HG03571 (cell line): ENCODE measurements around the gene MATK.

Experiments used
- ATAC-seq: cut with Tn5 transposase; IDR thresholded peaks from one replicate; pipeline ENCODE4 v1.9.1; 2021; ENCODE audit not compliant: unreplicated experiment

MATK gene, protein sequence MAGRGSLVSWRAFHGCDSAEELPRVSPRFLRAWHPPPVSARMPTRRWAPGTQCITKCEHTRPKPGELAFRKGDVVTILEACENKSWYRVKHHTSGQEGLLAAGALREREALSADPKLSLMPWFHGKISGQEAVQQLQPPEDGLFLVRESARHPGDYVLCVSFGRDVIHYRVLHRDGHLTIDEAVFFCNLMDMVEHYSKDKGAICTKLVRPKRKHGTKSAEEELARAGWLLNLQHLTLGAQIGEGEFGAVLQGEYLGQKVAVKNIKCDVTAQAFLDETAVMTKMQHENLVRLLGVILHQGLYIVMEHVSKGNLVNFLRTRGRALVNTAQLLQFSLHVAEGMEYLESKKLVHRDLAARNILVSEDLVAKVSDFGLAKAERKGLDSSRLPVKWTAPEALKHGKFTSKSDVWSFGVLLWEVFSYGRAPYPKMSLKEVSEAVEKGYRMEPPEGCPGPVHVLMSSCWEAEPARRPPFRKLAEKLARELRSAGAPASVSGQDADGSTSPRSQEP

DNA sequence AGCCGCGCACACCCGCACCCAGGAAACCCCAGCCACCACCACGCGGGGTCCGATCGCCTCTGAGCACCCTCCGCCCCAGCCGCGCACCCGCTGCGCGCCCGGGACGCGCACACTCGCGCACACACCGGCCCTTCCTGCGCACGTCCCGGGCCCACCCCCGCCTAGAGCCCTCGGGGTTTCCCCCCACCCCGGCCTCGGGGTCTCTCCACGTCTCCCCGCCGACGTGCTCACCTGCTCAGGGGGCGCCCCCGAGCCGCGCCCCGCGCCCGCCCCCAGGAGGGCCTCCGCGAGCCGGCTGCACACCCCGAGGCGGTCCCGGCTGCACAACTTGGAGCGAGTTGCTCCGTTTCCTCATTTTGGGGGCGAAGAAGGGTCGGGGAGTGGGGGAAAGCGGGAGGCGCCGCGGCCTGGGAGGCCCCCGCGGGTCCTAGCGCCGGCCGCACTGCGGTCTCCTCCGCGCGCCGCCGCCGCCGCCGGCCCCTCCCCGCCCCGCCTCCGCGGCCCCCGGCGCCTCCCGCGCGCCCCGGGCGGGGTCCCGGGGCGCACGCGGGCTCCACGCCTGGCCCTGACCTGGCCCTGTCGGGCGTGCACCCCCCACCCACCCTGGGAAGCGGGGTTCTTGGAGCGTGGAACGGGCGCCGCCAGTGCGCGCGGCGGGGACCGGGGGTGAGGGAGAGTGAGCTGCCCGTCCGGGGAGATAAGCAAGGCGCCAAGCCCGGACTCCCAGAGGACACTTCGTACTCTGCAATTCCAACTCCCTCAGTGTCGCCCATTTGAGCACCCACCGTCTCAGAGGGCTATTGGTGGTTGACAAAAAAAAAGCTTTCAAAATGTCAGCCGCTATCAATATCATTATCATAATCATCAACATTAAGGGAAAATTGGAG lies at the start of gene MATK:
Gene MATK (minus strand): TSS at position 444 of the 887 bp plus-strand sequence. CDS start 1,246 bp downstream, outside the sequence.
- ATAC-seq, result no peak

DNA sequence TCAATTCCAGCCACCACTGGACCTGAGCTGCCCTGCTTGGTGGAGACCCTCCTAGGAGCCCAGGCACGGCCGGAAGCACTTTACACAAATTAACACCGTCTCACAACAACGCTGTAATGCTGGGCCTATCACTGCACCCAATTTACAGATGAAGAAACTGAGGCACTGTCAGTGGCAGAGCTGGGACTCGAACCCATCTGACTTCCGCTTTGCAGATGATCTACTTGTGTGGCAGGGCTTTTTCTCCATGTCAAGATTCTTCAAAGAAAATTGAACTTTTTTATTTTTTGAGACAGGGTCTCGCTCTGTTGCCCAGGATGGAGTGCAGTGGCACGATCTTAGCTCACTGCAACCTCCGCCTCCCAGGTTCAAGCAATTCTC lies 48.9 kb upstream of the MATK start:
- no peak for ATAC-seq

DNA sequence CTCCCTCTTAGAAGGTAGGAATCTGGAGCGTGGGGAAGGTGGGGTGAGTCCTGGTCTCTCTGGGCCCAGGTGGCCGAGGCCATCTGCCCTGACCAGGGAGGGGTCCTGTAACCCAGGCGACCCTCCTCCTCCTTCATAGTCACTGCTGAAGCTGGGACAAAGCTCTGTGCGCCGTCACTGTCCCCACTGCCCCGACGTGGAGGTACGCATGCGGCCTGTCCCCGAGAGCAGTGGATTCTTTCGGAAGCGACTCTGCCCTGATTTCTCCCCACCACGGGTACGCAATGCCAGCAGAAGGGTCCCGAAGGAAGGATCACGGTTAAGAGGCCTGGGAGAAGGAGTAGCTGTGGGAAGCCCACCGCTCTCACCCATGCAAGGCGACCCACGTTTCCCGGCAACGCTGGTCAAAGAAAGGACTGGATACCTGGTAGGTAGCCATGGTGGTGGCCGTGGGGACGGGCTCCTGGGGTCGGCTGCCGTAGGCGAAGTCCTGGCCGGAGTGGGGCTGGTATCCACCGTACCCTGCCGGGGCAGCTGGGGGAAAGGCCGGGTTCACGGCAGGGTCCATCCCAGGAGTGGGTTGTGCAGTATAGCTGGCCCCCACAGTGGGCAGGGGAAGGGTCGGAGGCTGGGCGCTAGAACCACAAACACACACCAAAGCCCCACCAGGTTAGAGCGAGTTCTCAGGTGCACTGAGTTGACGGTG lies 48.3 kb upstream of the MATK start:
- ATAC-seq, result no peak

DNA sequence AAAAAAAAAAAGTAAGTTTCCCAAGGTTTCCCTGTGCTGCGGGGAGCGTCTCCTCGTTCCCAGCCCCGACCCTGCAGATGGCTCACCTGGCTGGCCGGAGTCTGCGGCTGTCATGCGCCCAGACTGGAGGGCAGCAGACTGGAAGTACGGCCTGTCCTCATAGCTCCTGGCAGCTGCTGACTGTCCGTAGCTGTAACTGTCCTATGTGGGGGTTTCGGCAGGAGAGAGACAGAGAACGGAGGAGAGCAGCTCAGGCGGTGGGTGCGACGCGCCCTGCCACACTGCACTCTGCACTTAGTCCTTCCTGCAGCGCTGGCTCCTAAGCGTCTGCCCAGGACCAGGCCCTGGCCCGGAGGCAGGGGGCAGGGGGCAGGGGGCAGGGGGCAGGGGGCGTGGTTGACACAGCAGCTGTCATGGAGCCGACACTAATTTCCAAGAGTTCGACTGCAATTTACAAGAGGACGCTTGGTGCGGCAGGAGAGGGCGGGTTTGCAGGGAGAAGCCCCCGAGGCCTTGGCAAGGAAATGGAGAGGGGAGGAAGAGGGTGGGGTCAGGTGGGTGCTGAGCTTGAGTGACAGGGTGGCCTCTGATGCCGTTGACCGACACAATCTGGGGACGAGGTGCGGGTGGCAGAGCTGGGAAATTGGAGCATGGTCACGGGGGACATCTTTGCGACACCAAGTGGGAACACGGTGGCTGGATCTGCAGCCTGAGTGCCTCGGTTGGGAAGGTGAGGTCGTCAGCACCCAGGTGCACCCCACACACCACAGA lies 47.6 kb upstream of the MATK start:
- no peak for ATAC-seq

DNA sequence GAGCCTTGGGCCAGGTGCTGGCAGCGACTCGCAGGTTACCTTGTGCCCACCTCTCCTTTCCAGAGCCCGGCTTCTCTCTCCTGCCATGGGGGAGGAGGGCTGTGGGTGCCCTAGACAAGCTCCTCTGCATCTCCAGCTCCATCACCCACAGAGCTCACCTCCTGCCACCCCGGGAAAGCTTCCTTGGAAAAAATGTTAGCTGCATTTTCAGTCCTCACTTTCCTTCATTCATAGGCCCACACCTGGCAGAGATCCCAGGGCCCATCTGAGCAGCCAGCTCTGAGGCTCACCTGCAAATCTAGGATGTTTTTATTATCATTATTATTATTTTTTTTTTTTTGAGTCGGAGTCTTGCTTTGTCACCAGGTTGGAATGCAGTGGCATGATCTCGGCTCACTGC lies 45.8 kb upstream of the MATK start:
- no peak for ATAC-seq

DNA sequence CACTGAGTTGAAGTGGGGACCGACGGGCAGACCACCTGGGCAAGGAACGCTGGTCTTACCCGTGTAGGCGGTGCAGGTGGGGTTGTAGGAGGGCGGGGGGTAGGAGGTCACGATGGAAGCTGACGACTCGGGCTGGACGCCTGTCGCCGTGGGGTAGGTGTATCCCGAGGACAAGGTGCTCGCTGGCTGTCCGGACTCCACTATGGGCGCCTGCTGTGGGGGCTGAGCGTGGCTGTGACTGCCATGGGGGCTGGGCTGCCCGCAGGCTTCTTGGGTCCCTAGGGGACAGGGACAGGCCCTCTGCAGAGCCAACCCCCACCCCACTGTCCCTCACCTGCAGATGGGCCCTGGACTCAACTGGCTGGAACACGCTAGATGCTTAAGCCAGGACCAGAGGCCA lies 45.4 kb upstream of the MATK start:
- no peak for ATAC-seq

DNA sequence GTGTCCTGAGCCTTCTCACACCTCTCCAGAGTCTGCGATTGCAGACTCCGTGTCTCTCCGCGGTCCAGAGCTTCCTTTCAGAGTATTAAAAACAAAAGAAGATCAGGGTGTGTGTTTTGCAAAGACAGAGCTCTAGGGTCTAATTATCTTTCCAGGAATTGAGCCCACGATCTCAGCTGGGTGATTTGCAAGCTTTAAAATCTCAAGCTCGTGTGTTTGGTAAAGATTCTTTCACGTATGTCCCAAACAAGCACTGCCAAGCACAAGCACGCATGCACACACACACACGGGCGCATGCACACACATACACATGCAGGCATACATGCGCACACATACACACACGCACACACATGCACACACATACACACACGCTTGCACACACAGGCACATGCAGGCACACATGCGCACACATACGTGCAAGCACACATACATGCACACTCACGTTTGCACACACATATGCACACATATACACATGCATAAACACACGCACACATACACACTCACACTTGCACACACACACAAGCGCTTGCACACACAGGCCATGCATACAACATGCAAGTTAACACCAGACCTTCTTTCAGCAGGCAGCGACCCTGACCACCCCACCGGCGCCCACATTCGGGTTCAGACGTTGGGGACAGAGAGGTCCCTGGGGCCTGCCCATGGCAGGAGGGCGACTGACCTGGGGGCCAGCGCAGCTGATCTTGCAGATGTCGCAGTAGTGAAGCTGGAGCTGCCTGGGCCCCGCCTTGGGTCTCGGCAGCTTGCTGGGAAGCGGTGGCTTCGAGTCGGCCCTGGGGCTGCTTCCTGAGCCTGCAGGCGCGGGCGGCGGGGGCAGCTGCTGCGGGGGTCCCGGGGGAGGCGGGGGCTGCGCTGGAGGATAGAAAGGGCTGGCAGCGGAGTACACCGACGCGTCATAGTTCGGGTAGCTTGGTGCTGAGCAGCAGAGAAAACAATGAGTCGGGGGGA lies 44.7 kb upstream of the MATK start:
- no peak for ATAC-seq

DNA sequence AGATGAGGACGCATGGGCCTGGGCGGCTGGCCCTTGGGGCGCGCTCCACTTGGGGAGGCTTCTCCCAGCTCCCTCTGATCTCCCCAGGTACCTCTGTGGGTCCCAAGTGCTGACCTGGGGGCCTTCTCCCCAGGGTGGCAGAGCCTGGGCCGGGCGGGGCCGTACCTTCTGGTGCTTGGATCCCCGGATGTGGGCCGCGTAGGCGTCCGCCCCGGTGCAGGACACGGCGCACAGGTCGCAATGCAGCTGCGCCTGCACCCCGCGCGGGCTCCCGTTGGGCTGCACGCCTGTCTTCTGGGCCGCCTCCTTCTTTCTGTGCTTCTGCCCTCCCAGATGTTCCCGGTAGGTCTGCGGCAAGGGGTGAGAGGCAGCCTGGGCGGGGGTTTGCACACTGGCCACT lies 41.1 kb upstream of the MATK start:
- no peak for ATAC-seq

DNA sequence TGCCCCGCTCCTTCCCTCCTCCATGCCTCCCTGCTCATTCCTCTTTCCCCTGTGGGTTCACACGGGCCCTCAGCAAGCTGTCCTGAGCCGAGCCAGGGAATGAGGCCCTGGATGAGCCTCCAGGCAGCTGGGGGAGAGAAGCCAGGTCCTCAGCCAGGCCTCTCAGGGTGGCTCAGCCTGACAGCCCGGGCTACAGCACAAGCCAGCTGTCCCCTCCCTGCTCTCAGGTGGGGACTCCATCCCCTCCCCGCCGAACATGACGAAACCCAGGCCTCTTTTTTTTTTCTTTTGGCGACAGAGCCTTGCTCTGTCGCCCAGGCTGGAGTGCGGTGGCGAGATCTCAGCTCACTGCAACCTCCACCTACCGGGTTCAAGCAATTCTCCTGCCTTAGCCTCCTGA lies 40.0 kb upstream of the MATK start:
- no peak for ATAC-seq

DNA sequence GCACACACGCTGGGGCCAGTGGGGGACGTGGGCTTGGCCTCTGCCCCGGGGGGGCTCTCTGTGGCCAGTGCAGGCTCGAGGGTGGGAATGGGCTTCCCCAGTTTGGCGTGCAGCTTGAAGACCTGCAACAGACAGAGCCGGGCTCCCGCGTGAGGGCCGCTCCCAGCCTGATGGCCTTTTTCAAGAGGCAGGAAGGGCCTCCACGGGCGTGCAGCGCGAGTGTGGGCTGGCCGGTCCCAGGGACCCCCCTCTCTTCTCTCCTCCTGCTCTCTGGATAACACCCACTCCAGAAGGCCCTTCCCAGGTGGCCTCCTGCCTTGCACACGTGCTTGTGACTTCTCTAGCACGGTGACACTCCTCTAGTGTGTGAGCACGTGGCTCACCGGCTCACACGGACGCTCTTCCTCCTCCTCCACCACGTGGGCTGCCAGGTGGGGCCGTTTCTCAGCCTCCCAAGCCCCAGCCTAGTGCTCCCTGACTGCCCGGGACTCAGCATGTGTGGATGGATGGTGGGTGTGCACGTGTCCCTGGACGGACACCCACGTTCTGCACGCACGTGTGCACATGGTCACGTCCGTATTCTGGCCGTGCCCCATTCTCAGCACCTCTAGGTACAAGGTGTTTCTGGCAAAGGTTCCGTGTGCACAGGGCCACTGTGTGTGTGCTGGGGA lies 39.2 kb upstream of the MATK start:
- ATAC-seq, result no peak

DNA sequence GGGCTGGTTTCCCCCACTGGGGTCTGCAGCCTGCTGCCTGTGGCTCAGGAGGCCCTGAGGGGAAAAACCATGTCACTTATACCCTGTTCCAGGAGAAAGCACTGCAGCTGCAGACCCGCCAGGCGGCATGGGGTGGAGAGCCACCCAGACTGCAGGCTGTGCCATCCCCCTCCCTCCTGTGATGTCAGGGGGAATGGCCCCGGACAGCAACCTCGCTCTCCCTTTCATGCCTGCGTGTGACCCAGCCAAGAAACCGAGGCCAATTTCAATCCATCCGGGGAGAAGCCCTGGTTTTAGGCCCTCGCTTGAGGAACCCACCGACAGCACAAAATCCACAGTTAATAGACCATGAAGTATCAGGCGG lies 37.2 kb upstream of the MATK start:
- ATAC-seq, result no peak

DNA sequence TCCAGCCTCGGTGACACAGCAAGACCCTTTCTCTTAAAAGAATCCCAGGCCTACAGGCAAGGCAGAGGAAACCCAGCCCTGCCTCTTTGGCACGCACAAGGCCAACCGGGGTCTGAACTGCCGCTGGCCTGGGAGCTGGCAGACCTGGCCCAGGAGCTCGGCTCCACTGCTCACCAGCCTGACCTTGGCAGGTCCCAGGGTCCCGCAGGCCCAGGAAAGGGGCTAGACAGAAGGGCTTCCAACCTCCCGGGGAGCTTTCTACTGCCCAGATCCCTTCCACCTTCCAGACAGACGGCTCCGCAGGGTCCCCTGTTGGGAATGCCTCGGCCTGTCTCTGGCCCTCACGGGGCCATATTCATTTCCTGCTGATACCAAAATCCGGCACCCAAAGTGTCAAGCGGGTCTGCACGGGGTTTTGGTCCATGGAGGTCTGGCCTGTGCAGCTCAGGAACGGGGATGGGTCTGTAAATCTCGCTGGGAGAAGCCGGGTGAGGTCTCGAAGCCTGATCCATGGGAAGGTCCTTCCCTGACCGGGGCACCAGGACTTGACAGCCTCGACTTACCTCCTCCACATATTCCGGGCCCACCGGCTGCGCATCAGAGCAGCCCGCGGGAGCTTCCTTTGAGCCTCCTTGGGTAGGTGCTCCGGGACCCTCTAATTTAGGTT lies 36.6 kb upstream of the MATK start:
- ATAC-seq, result no peak

DNA sequence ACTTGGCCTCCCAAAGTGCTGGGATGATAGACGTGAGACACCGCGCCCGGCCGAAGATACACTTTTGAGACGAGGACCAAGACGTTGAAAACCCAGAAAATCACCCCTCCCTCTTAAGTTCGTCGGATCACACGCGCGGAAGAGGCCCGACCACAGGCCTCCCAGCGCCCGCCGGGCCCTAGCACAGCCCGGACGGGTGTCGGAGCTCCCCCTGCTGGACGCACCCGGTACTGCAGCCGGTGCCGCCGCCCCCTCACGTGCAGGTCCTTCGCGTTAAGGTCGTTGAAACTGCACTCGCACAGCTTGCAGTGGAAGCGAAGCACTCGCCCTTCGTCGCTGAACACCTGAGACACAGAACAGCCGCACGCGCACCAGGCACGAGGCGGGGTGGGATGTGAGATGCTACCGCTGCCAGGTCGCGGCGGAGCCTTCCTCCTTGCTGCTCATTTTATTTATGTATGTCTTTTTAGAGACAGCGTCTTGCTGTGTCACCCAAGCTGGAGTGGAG lies 35.7 kb upstream of the MATK start:
- ATAC-seq, result no peak

DNA sequence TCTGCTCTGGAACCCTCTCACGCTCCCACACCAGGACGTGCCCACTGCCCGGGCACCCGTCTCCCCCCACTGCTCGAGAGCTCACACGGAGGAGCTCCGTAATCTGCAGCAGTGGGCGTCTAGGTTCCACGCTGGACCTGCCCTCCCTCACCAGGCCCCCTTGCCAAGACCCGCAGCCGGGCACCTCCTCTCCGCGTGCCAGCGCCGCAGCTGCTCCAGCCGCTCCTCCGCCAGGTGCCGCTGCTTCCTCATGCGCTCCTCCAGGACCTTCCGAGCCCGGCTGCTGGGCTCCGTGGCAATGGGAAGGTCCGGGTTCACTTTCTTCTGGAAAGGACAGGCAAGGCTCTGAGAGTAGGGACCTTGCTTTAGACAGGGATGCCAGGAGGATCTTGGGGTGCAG lies 35.0 kb upstream of the MATK start:
- no peak for ATAC-seq

DNA sequence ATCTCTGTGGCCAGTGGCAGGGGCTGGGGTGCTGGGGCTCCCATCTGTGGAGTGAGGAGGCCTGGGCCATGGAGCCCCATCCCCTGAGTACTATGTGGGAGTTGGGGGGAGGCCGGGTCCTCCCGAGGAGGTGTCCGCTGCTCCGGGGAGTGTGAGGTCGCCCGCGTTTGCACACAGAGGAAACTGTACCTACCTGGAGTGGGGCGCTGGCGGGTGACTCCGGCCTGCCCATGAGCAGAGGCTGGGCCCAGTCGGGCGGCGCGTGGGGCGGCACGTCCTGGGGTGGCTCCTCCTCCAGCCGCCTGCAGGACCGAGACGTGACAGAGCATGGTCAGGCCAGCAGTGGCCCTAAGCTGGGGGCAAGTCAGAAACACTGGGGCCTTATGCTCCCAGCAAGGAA lies 33.8 kb upstream of the MATK start:
- no peak for ATAC-seq

DNA sequence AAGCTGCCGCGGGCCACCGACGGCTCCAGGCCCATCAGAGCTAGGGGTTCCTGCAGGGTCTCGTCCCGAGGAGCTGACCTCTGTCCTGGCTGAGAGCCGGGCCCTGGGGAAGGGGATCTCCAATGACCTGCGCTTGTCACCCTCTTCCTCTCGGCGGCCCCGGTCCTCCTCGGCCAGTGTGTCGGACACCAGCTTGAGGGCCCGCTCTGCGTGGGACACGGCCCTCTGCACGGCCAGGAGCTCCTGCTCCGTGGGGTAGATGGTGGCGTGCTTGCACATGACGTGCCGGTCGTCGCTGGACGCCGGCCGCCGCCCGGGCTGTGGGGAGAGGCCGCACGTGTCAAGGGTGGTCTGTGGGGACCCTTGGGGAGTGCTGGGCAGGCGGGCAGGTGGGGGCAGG lies 32.7 kb upstream of the MATK start:
- ATAC-seq, result no peak

DNA sequence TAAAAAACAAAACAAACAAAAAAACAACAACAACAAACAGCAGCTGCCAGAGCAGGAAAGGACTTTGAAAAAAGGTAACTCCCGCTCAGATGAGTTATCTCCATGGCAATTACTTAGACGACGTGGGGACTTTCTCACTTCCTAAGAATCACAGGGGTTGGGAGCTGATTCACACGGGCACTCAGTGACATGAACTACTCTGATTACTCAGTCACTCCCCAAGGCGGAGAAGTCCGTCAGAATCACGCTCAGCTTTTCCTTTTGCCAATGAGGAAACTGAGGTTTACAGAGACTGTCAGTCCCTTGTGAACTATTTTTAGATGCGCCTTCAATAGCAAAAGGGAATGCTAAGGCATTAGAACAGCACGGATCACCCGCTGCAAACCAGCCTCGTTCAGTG lies 32.3 kb upstream of the MATK start:
- ATAC-seq, result no peak

DNA sequence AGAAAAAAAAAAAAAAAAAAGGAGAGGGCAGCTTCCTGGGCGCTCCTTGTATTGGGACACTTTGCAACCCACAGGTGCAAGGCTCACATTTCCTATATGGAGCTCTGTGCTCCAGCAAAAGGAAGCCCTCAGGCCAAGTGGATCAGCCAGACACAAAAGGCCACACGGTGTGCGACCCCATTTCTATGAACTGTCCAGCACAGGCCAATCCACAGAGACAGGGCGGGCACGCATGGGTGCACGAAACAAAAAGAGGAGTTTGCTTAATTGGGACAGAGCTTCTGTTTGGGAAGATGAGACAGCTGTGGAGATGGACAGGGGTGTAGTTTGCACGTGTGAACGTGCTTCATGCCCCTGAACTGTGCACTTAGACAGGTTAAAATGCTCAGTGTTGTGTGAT lies 31.6 kb upstream of the MATK start:
- no peak for ATAC-seq
